H9 (cell line): ENCODE data around the gene ARHGAP24. TPM values are rescaled to one million over a fixed set of nuclear protein-coding genes. Genes with fewer than 3 reads are reported as not detected.

Experiments used
- DNase-seq: peaks from one replicate; pipeline ENCODE4 v3.0.0-alpha.2; 2017
- H2AFZ ChIP-seq: one replicate; pipeline ENCODE4 v1.6.1; 2013; ENCODE audit warnings: mild to moderate bottlenecking, low read length, control low read depth, moderate library complexity
- H2AK5ac ChIP-seq: 2 replicates; pipeline ENCODE4 v1.6.1; 2013; ENCODE audit warnings: low read length, control low read depth, mixed read lengths; ENCODE audit not compliant: insufficient read length
- H2BK120ac ChIP-seq: one replicate; pipeline ENCODE4 v1.6.1; 2013; ENCODE audit warnings: low read depth, mild to moderate bottlenecking, low read length, control low read depth, inconsistent platforms; ENCODE audit not compliant: poor library complexity, severe bottlenecking
- H2BK12ac ChIP-seq: 2 replicates; pipeline ENCODE4 v1.6.1; 2013; ENCODE audit warnings: low read length, control low read depth, mixed read lengths, low read depth; ENCODE audit not compliant: insufficient read length
- H2BK15ac ChIP-seq: 2 replicates; pipeline ENCODE4 v1.6.1; 2013; ENCODE audit warnings: low read depth, low read length, control low read depth
- H2BK20ac ChIP-seq: one replicate; pipeline ENCODE4 v1.6.1; 2013; ENCODE audit warnings: low read depth, mild to moderate bottlenecking, low read length, control low read depth, inconsistent platforms; ENCODE audit not compliant: poor library complexity, severe bottlenecking
- H2BK5ac ChIP-seq: 2 replicates; pipeline ENCODE4 v1.6.1; 2013; ENCODE audit warnings: low read length, control low read depth, mixed read lengths; ENCODE audit not compliant: insufficient read length
- H3K14ac ChIP-seq: 2 replicates; pipeline ENCODE4 v1.6.1; 2013; ENCODE audit warnings: low read length, control low read depth; ENCODE audit not compliant: insufficient read depth
- H3K18ac ChIP-seq: 2 replicates; pipeline ENCODE4 v1.6.1; 2013; ENCODE audit warnings: low read depth, mild to moderate bottlenecking, mixed read lengths, low read length, control low read depth; ENCODE audit not compliant: insufficient read length
- H3K23ac ChIP-seq: 2 replicates; pipeline ENCODE4 v1.6.1; 2013; ENCODE audit warnings: low read length, control low read depth, mixed read lengths, low read depth; ENCODE audit not compliant: insufficient read length
- H3K23me2 ChIP-seq: 2 replicates; pipeline ENCODE4 v1.6.1; 2013; ENCODE audit warnings: low read depth, mild to moderate bottlenecking, mixed read lengths, low read length, control low read depth; ENCODE audit not compliant: insufficient read length, poor library complexity, severe bottlenecking
- H3K27ac ChIP-seq: 2 replicates; pipeline ENCODE4 v1.5.1; 2013; ENCODE audit warnings: low read length, control low read depth, mixed read lengths, low read depth; ENCODE audit not compliant: insufficient read length
- H3K27me3 ChIP-seq: 2 replicates; pipeline ENCODE4 v1.6.1; 2013; ENCODE audit warnings: low read length, control low read depth, inconsistent platforms; ENCODE audit not compliant: insufficient read depth
- H3K4ac ChIP-seq: 2 replicates; pipeline ENCODE4 v1.6.1; 2013; ENCODE audit warnings: low read depth, mild to moderate bottlenecking, control low read depth, inconsistent platforms, low read length, moderate library complexity
- H3K4me1 ChIP-seq: 2 replicates; pipeline ENCODE4 v1.6.1; 2013; ENCODE audit warnings: low read length, control low read depth, inconsistent platforms; ENCODE audit not compliant: insufficient read depth
- H3K4me2 ChIP-seq: 2 replicates; pipeline ENCODE4 v1.6.1; 2013; ENCODE audit warnings: low read length, control low read depth, mixed read lengths; ENCODE audit not compliant: insufficient read length, insufficient read depth
- H3K56ac ChIP-seq: 2 replicates; pipeline ENCODE4 v1.6.1; 2013; ENCODE audit warnings: low read depth, mild to moderate bottlenecking, mixed read lengths, low read length, control low read depth; ENCODE audit not compliant: insufficient read length
- H3K79me1 ChIP-seq: 2 replicates; pipeline ENCODE4 v1.6.1; 2013; ENCODE audit warnings: low read depth, mild to moderate bottlenecking, moderate library complexity, low read length, control low read depth, inconsistent platforms; ENCODE audit not compliant: insufficient read depth, poor library complexity, severe bottlenecking
- H3K79me2 ChIP-seq: 2 replicates; pipeline ENCODE4 v1.6.1; 2013; ENCODE audit warnings: low read length, control low read depth, inconsistent platforms; ENCODE audit not compliant: insufficient read depth
- H3K9ac ChIP-seq: 2 replicates; pipeline ENCODE4 v1.6.1; 2013; ENCODE audit warnings: low read length, control low read depth, mixed read lengths; ENCODE audit not compliant: insufficient read length; ENCODE audit errors: extremely low read depth
- H3K9me3 ChIP-seq: one replicate; pipeline ENCODE4 v1.6.1; 2013; ENCODE audit warnings: low read depth, low read length, inconsistent platforms; ENCODE audit not compliant: control insufficient read depth
- H3T11ph ChIP-seq: one replicate; pipeline ENCODE4 v1.6.1; 2013; ENCODE audit warnings: mild to moderate bottlenecking, low read length, control low read depth, inconsistent platforms
- H4K20me1 ChIP-seq: one replicate; pipeline ENCODE4 v1.6.1; 2013; ENCODE audit not compliant: control insufficient read depth, insufficient read length, insufficient read depth
- H4K5ac ChIP-seq: 2 replicates; pipeline ENCODE4 v1.6.1; 2013; ENCODE audit warnings: low read depth, mild to moderate bottlenecking, mixed read lengths, low read length, control low read depth; ENCODE audit not compliant: insufficient read length
- H4K8ac ChIP-seq: replicated peaks from 2 replicates; pipeline ENCODE4 v1.6.1; 2013; ENCODE audit warnings: low read length, control low read depth, mixed read lengths, low read depth; ENCODE audit not compliant: insufficient read length
- H4K91ac ChIP-seq: 2 replicates; pipeline ENCODE4 v1.6.1; 2013; ENCODE audit warnings: low read depth, mild to moderate bottlenecking, moderate library complexity, mixed read lengths, low read length, control low read depth; ENCODE audit not compliant: insufficient read length
- H3K27ac Mint-ChIP-seq, 3 experiments: 2 replicates in 2 of 3; 3 replicates in 1 of 3; pipeline ENCODE4 v1.8.0; 2020 to 2021; ENCODE audit warnings: mixed read lengths in 3 of 3, mild to moderate bottlenecking in 1 of 3, moderate library complexity in 1 of 3
- H3K27me3 Mint-ChIP-seq: 2 replicates; pipeline ENCODE4 v1.8.0; 2021; ENCODE audit warnings: low read depth, mild to moderate bottlenecking, moderate library complexity, mixed read lengths
- H3K36me3 Mint-ChIP-seq, 3 experiments: 2 replicates in 2 of 3; 3 replicates in 1 of 3; pipeline ENCODE4 v1.8.0; 2020 to 2021; ENCODE audit warnings: low read depth in 3 of 3, mixed read lengths in 3 of 3; ENCODE audit not compliant: insufficient read depth in 1 of 3
- H3K4me1 Mint-ChIP-seq, 2 experiments: 2 replicates each; pipeline ENCODE4 v1.8.0; 2020; ENCODE audit warnings: mixed read lengths in 2 of 2
- H3K4me3 Mint-ChIP-seq, 2 experiments: 2 replicates in 1 of 2; 3 replicates in 1 of 2; pipeline ENCODE4 v1.8.0; 2020 to 2021; ENCODE audit warnings: mild to moderate bottlenecking in 2 of 2, mixed read lengths in 2 of 2, moderate library complexity in 1 of 2
- H3K9me3 Mint-ChIP-seq, 2 experiments: 2 replicates in 1 of 2; 3 replicates in 1 of 2; pipeline ENCODE4 v1.8.0; 2020; ENCODE audit warnings: mild to moderate bottlenecking in 2 of 2, mixed read lengths in 2 of 2, moderate library complexity in 1 of 2
- WGBS: extraction: QIAGEN DNeasy Blood & Tissue Kit; methylation state at CpG from one replicate; pipeline ENCODE4 v1.1.7; 2013; ENCODE audit warnings: missing lambda C conversion rate, low lambda C conversion rate, mixed read lengths; ENCODE audit not compliant: insufficient read length; ENCODE audit errors: extremely low coverage; 5-methylcytosine and 5-hydroxymethylcytosine counted together
- total RNA-seq: library from RNA; stranded (reverse); gene quantifications from 2 replicates; pipeline ENCODE4 v1.2.1, GENCODE V29; 2021
- TF ChIP-seq, protein P1 (sequence below): fragments of 200-600 bp; sonication (generic); conservative IDR thresholded peaks from 3 replicates; pipeline ENCODE4 v1.8.0; 2021; ENCODE audit warnings: antibody characterized with exemption, mild to moderate bottlenecking

ARHGAP24 gene
- total RNA-seq, 1 experiment from 2014 or later, result 0.37 TPM

DNA sequence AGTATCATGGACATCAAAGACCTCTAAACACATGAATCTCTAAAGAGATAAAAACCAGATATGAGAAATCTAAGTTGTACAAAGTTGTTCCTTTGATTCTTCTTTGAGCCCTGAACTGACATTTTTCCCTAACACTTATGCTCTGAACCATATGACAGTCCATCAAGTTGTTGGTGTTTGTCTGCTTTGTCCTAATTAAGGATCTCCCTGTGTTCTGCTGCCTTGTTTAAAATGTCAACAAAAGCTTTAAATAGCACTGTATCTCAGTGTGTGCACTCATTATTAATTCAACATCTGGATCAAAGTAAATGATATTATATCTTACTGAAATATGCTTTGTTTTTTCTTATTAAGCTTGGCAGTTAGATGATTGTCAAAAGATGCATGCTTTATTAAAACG, 563.1 kb downstream of the ARHGAP24 start:
- H3K18ac ChIP-seq, result no peak overlapping the region
- H3K4me1 Mint-ChIP-seq, result peaks cover 4 to 9% of the 10 kb centered on the region in 2 experiments; a peak in 2 of 4 replicates
- no CpG with 5 or more reads among the region's 1 CpG for WGBS

More for the DNA sequence above, 563.1 kb downstream of the ARHGAP24 start:
- Histone ChIP-seq H4K5ac (no peak overlapping the region), H3K9ac (no peak overlapping the region), H3K27me3 (no peaks in the 10 kb centered on the region), H3K79me2 (no peaks in the 10 kb centered on the region), H3K23ac (no peak overlapping the region), H2BK120ac (no peak overlapping the region), H2BK20ac (no peak overlapping the region), H3K14ac (no peak overlapping the region), H2AFZ (no peak overlapping the region), H3K27ac (no peak overlapping the region), H4K8ac (no peak overlapping the region), H3K9me3 (no peaks in the 10 kb centered on the region), H2BK15ac (no peak overlapping the region), H3K4me1 (peaks cover 2% of the 10 kb centered on the region; the same call in 1 of the 2 replicates), H3K23me2 (no peaks in the 10 kb centered on the region), H3T11ph (no peak overlapping the region), H3K4me2 (no peak overlapping the region), H4K91ac (no peak overlapping the region), H4K20me1 (no peaks in the 10 kb centered on the region), H2BK12ac (no peak overlapping the region), H3K56ac (no peak overlapping the region), H2AK5ac (no peak overlapping the region), H3K4ac (no peak overlapping the region), H3K79me1 (no peaks in the 10 kb centered on the region), H2BK5ac (no peak overlapping the region)
- Mint-ChIP-seq H3K27me3 (no peaks in the 10 kb centered on the region), H3K36me3 (peaks cover 0 to 11% (median 3%) of the 10 kb centered on the region in 3 experiments; a peak in 4 of 7 replicates), H3K27ac (no peak overlapping the region), H3K4me3 (no peak overlapping the region), H3K9me3 (peaks cover 4 to 7% of the 10 kb centered on the region in 2 experiments; a peak in 2 of 5 replicates)
- TF ChIP-seq, protein P1, sequence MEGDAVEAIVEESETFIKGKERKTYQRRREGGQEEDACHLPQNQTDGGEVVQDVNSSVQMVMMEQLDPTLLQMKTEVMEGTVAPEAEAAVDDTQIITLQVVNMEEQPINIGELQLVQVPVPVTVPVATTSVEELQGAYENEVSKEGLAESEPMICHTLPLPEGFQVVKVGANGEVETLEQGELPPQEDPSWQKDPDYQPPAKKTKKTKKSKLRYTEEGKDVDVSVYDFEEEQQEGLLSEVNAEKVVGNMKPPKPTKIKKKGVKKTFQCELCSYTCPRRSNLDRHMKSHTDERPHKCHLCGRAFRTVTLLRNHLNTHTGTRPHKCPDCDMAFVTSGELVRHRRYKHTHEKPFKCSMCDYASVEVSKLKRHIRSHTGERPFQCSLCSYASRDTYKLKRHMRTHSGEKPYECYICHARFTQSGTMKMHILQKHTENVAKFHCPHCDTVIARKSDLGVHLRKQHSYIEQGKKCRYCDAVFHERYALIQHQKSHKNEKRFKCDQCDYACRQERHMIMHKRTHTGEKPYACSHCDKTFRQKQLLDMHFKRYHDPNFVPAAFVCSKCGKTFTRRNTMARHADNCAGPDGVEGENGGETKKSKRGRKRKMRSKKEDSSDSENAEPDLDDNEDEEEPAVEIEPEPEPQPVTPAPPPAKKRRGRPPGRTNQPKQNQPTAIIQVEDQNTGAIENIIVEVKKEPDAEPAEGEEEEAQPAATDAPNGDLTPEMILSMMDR, result no peak
- DNase-seq, result no peak
